Tongue (tissue), 2 donors: ENCODE measurements around the gene ZNF613. TPM values are rescaled to one million over a fixed set of nuclear protein-coding genes. Genes with fewer than 3 reads are reported as not detected.
"Not testable (repeated sequence)": the region's sequence is repeated elsewhere in the genome, so short reads cannot be mapped to it uniquely, and the experiment has no call there.

Source experiments
- DNase-seq: peaks from one replicate; pipeline ENCODE4 v3.0.0-alpha.2; 2015
- total RNA-seq: library from RNA; depleted of rRNA; stranded (reverse); fragments of >200 nt; gene quantifications from one replicate; pipeline ENCODE4 v1.2.3, GENCODE V29; 2014

ZNF613 gene
- total RNA-seq = 8.5 TPM

- DNase-seq = peak; percentile 97
Measured at GRCh38 chr19:51926784-51927741, at the start of gene ZNF613. ZNF613 (plus strand) TSS chr19:51927472; CDS start chr19:51936221, 8,749 bp downstream.

GRCh38 chr19:51882518-51882917, 44.8 kb upstream of the ZNF613 start:
- no peak for DNase-seq

GRCh38 chr19:51884713-51885112, 42.6 kb upstream of the ZNF613 start:
- no peak for DNase-seq

- peak; percentile 98 for DNase-seq
Measured at GRCh38 chr19:51887522-51888498, 39.5 kb upstream of the ZNF613 start, which contains the start of gene ZNF577. ZNF577 (minus strand) TSS chr19:51887951; CDS start chr19:51880382, 7,569 bp downstream.

- DNase-seq = no peak
Measured at GRCh38 chr19:51889934-51890333, 37.3 kb upstream of the ZNF613 start.

GRCh38 chr19:51891193-51891747, 36.0 kb upstream of the ZNF613 start:
- DNase-seq = no peak

- DNase-seq = no peak
Measured at GRCh38 chr19:51901860-51902259, 25.4 kb upstream of the ZNF613 start.

GRCh38 chr19:51903192-51903591, 24.1 kb upstream of the ZNF613 start:
- no peak for DNase-seq

- DNase-seq = peak; percentile 95
Measured at GRCh38 chr19:51904331-51905165, 22.7 kb upstream of the ZNF613 start, which contains the start of gene ZNF649. ZNF649 (minus strand) TSS chr19:51905017; CDS start chr19:51900107, 4,910 bp downstream.

- no peak for DNase-seq
Measured at GRCh38 chr19:51905206-51905605, 22.1 kb upstream of the ZNF613 start.

- DNase-seq = not testable (repeated sequence)
Measured at GRCh38 chr19:51905639-51906038, 21.6 kb upstream of the ZNF613 start.

GRCh38 chr19:51906108-51906507, 21.2 kb upstream of the ZNF613 start:
- not testable (repeated sequence) for DNase-seq

GRCh38 chr19:51907981-51908380, 19.3 kb upstream of the ZNF613 start:
- DNase-seq = not testable (repeated sequence)

GRCh38 chr19:51915324-51915867, 11.9 kb upstream of the ZNF613 start:
- DNase-seq = no peak

GRCh38 chr19:51916167-51916566, 11.1 kb upstream of the ZNF613 start:
- no peak for DNase-seq

- DNase-seq = no peak
Measured at GRCh38 chr19:51919606-51920005, 7.7 kb upstream of the ZNF613 start.

- no peak for DNase-seq
Measured at GRCh38 chr19:51921949-51922348, 5.3 kb upstream of the ZNF613 start.

GRCh38 chr19:51926426-51926783, 867 bp upstream of the ZNF613 start:
- DNase-seq = no peak

GRCh38 chr19:51927859-51928258, 587 bp downstream of the ZNF613 start:
- no peak for DNase-seq

GRCh38 chr19:51931921-51932320, 4.6 kb downstream of the ZNF613 start:
- DNase-seq = no peak

GRCh38 chr19:51938936-51939335, 11.7 kb downstream of the ZNF613 start:
- DNase-seq = no peak
